Activated T-cell treated with anti-CD3 and anti-CD28 coated beads, Interleukin-2, amount 50 U/mL, for 72 hours (primary cell): ENCODE results near the gene PRICKLE3. TPM values are rescaled to one million over a fixed set of nuclear protein-coding genes. Genes with fewer than 3 reads are reported as not detected.

Experiments used
- ATAC-seq, 2 donors: fragments of 150-1000 bp; cut with Tn5 transposase; replicated peaks in 1 of 2; 2 replicates each; pipeline ENCODE4 v1.10.0; 2021; ENCODE audit warnings: moderate library complexity in 2 of 2, mild to moderate bottlenecking in 1 of 2
- DNase-seq, 2 donors: peaks; one replicate each; pipeline ENCODE4 v3.0.0; 2021 to 2022; ENCODE audit warnings: mixed read lengths in 1 of 2
- H3K27ac Mint-ChIP-seq: one replicate; pipeline ENCODE4 v1.8.0; 2022; ENCODE audit warnings: mild to moderate bottlenecking, moderate library complexity, mixed read lengths
- H3K27me3 Mint-ChIP-seq: one replicate; pipeline ENCODE4 v1.8.0; 2022; ENCODE audit warnings: low read depth, mixed read lengths
- H3K36me3 Mint-ChIP-seq, 2 donors: one replicate each; pipeline ENCODE4 v1.8.0; 2022; ENCODE audit warnings: mixed read lengths in 2 of 2, mild to moderate bottlenecking in 1 of 2; ENCODE audit not compliant: insufficient read depth in 2 of 2
- H3K4me1 Mint-ChIP-seq: one replicate; pipeline ENCODE4 v1.8.0; 2022; ENCODE audit warnings: low read depth, mixed read lengths
- H3K4me3 Mint-ChIP-seq, 2 donors: one replicate each; pipeline ENCODE4 v1.8.0; 2022; ENCODE audit warnings: mild to moderate bottlenecking in 2 of 2, mixed read lengths in 2 of 2, moderate library complexity in 2 of 2
- H3K9me3 Mint-ChIP-seq, 2 donors: one replicate each; pipeline ENCODE4 v1.8.0; 2022; ENCODE audit warnings: mixed read lengths in 2 of 2
- total RNA-seq, 2 donors: library from RNA; stranded (reverse); gene quantifications; one replicate each; pipeline ENCODE4 v1.2.3, GENCODE V29; 2022

Gene PRICKLE3, protein sequence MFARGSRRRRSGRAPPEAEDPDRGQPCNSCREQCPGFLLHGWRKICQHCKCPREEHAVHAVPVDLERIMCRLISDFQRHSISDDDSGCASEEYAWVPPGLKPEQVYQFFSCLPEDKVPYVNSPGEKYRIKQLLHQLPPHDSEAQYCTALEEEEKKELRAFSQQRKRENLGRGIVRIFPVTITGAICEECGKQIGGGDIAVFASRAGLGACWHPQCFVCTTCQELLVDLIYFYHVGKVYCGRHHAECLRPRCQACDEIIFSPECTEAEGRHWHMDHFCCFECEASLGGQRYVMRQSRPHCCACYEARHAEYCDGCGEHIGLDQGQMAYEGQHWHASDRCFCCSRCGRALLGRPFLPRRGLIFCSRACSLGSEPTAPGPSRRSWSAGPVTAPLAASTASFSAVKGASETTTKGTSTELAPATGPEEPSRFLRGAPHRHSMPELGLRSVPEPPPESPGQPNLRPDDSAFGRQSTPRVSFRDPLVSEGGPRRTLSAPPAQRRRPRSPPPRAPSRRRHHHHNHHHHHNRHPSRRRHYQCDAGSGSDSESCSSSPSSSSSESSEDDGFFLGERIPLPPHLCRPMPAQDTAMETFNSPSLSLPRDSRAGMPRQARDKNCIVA
- 10 to 100 TPM; 17.4 to 17.6 TPM for total RNA-seq

- Mint-ChIP-seq H3K36me3 (peaks cover 5 to 10% of the 10 kb centered on the region in 2 donors), H3K27ac (peak within 1 kb of the TSS; percentile 77), H3K4me3 (peak within 1 kb of the TSS; percentile 81 to 88), H3K4me1 (peaks cover 23% of the 10 kb centered on the region), H3K27me3 (peaks cover 9% of the 10 kb centered on the region), H3K9me3 (no peaks in the 10 kb centered on the region)
- peak; percentile 85 to 87 for DNase-seq
- ATAC-seq: peak; percentile 39 to 41
These were observed at the start of gene PRICKLE3 for GRCh38 chrX:49186125-49187027. PRICKLE3 (minus strand) TSS chrX:49186373; CDS start chrX:49186297, 76 bp downstream.

- no peaks in the 10 kb centered on the region for H3K9me3 Mint-ChIP-seq
- no peak overlapping the region for H3K27ac Mint-ChIP-seq
- no peaks in the 10 kb centered on the region for H3K36me3 Mint-ChIP-seq
- H3K4me1 Mint-ChIP-seq: peaks cover 25% of the 10 kb centered on the region
- DNase-seq: no peak
- no peaks in the 10 kb centered on the region for H3K27me3 Mint-ChIP-seq
- no peak for ATAC-seq
- H3K4me3 Mint-ChIP-seq: peak overlapping the region in 1 of 2 donors; percentile 3
These were observed 47.8 kb upstream of the PRICKLE3 start for GRCh38 chrX:49233887-49234555.

DNA sequence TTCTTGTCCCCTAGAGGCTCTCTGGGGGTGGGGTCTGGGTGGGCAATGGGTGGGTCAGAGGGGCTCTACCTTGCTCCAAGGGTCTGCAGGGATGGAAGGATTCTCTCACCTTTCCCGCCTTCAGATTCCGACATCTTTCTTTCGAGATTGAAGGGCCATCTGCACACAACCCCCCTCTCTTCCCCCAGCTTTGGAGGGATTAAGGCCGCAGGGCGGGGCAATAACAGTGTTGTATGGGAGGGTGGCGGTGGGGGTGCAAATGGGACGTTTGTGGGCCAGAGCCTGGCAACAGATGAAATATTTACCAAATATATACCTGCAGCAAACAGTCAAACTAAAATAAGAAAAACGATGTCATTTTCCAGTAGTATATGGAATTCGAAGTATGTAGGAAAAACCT, 47.0 kb upstream of the PRICKLE3 start, which contains the start of gene CACNA1F:
TSS of gene CACNA1F (minus strand) at position 165 of the 400 bp plus-strand sequence. CDS start at position 134, 31 bp downstream.
- Mint-ChIP-seq H3K36me3 (no peaks in the 10 kb centered on the region), H3K4me3 (peak within 1 kb of the TSS; percentile 3 to 16), H3K9me3 (no peaks in the 10 kb centered on the region), H3K27me3 (no peaks in the 10 kb centered on the region), H3K4me1 (peaks cover 25% of the 10 kb centered on the region), H3K27ac (no peak within 1 kb of the TSS)
- DNase-seq: no peak
- ATAC-seq: no peak

- no peak overlapping the region for H3K4me3 Mint-ChIP-seq
- no peaks in the 10 kb centered on the region for H3K9me3 Mint-ChIP-seq
- ATAC-seq (no peak), DNase-seq (no peak)
- peaks cover 25% of the 10 kb centered on the region for H3K4me1 Mint-ChIP-seq
- H3K27ac Mint-ChIP-seq: no peak overlapping the region
- H3K36me3 Mint-ChIP-seq: no peaks in the 10 kb centered on the region
- peaks cover 3% of the 10 kb centered on the region for H3K27me3 Mint-ChIP-seq
These were observed 46.4 kb upstream of the PRICKLE3 start for GRCh38 chrX:49232525-49232924.

DNA sequence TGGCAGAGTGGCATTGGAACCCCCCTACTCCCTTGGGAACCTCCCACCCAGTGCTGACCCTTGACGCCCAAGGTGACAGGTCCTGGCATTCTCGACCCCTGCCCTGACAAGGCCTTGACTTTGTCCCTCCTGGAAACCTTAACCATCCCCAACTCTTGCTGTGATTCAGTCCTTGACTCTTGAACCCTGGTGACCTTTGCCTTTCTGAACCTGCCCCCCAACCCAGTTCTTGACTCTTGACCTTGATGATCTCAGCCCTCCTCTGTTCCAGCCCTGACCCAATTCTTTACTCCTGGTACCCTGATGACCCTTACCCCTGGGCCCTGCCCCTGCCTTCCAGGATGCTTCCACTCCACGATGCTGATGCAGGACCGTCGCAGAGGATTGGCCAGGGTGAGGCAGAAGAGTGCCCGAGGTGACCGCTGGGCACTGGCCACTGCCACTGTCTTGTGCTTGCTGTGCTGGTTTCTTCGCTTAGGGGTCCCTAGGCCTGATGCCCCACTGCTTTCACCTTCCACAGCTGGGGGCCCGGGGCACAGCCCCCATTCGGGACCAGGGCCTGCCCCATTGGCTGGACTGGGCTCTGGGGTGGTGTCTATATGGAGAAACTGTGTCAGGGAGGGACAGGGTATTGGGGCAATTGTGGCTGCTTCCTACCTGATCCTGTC, 45.3 kb upstream of the PRICKLE3 start:
- DNase-seq (no peak), ATAC-seq (no peak)
- Mint-ChIP-seq H3K4me1 (peaks cover 15% of the 10 kb centered on the region), H3K27ac (peak overlapping the region; percentile 77), H3K4me3 (peak overlapping the region; percentile 78 to 79), H3K9me3 (no peaks in the 10 kb centered on the region), H3K36me3 (no peaks in the 10 kb centered on the region), H3K27me3 (peaks cover 7% of the 10 kb centered on the region)

DNA sequence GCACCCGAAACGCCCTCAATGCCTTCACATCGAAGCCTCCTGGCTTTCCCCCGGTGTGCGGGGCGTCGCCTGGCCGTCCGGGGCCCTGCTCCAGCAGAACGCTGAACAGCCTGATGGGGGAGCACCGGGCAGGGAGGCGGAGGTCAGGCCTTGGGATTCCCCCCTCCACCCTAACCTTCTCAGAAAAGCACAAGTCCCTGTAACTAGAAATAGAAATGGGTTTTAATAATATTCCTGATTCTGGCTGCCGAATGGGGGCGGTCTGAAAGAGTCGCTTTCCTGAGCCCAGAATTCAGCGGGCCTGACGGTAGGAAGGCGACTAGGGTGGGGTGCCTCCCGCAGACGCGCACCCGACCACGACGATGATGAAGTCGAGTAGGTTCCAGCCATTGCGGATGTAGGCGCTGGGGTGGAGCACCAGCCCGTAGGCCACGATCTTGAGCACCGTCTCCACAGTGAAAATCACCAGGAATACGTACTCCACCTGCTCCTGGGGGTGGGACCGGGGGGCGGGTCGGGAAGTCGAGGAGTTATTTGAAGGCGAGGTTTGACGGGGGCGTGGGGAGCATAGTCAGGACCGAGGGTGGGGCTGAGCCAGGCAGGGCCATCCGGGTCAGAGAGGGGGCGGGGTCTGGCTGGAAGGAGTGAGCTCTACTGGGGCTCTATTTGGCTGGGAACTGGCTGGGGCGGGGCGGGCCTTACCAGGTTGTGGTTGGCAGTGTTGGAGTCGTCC, 44.5 kb upstream of the PRICKLE3 start:
- peak overlapping the region; percentile 42 for H3K27ac Mint-ChIP-seq
- peaks cover 10% of the 10 kb centered on the region for H3K4me1 Mint-ChIP-seq
- ATAC-seq: peak; percentile 82 to 89
- H3K36me3 Mint-ChIP-seq: no peaks in the 10 kb centered on the region
- no peaks in the 10 kb centered on the region for H3K9me3 Mint-ChIP-seq
- H3K27me3 Mint-ChIP-seq: peaks cover 10% of the 10 kb centered on the region
- peak overlapping the region; percentile 78 to 79 for H3K4me3 Mint-ChIP-seq
- DNase-seq: peak; percentile 75 to 81

- Mint-ChIP-seq H3K27me3 (peaks cover 27% of the 10 kb centered on the region), H3K36me3 (no peaks in the 10 kb centered on the region), H3K4me1 (peaks cover 10% of the 10 kb centered on the region), H3K9me3 (no peaks in the 10 kb centered on the region), H3K27ac (no peak overlapping the region), H3K4me3 (no peak overlapping the region)
- DNase-seq: no peak
- ATAC-seq: no peak
These were observed 42.0 kb upstream of the PRICKLE3 start for GRCh38 chrX:49228185-49228584.

DNA sequence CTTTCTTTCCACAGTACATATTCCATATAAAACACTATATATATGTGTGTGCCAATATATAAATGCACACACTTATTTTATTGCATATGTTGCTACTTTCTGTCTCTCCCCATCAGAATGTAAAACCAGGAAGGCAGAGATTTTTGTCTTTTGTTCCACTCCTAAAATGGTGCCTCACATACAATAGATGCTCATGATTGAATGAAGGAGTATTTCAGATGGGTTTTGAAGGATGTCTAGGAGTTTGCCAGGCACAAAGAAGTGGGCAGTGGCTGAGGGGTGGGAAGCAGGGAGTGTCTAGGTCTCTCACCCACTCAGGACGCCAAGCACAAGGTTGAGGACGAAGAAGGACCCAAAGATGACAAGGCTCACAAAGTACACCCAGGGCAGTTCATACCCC, 41.6 kb upstream of the PRICKLE3 start:
- Mint-ChIP-seq H3K4me3 (no peak overlapping the region), H3K9me3 (no peaks in the 10 kb centered on the region), H3K36me3 (no peaks in the 10 kb centered on the region), H3K27me3 (peaks cover 27% of the 10 kb centered on the region), H3K4me1 (peaks cover 10% of the 10 kb centered on the region), H3K27ac (no peak overlapping the region)
- DNase-seq (no peak), ATAC-seq (no peak)

DNA sequence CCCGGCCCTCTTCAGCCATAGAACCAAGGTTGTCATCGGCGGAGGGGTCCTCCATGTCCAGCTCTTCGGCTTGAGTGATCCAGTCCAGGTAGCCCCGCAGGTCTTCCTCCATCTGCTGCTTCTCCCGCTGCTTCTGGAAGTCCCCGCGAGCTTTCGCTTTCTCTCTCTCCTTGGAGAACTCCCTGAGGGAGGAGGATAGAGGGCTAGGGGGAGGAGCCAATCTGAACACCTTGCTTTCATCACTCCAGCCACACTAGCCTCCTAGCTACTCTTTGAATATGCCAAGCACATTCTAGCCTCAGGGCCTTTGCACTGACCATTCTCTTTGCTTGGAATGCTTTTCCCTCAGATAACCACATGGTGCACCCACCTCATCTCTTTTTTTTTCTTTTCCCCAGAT, 40.8 kb upstream of the PRICKLE3 start:
- peaks cover 32% of the 10 kb centered on the region for H3K27me3 Mint-ChIP-seq
- ATAC-seq (no peak), DNase-seq (no peak)
- no peak overlapping the region for H3K27ac Mint-ChIP-seq
- H3K9me3 Mint-ChIP-seq: no peaks in the 10 kb centered on the region
- no peak overlapping the region for H3K4me3 Mint-ChIP-seq
- H3K36me3 Mint-ChIP-seq: no peaks in the 10 kb centered on the region
- H3K4me1 Mint-ChIP-seq: peaks cover 10% of the 10 kb centered on the region

DNA sequence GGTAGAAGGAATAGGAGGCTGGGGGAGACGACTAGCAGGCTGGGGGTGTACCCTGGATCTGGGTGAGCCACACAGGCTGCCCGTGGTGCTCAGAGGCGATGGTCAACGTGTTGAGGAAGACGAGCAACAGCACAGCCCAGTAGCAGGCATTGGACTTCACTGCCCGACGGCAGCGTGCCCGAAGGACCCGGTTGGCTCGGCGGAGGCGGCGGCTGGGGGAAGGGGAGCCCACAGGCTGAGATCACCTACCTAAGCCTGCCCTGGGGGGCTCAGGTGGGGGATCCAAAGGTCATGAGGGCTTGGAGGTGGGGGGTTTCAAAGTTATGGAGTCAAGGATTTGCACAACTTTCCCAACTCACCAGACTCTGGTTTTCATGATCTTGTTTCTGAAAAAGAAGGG, 39.7 kb upstream of the PRICKLE3 start:
- DNase-seq (no peak), ATAC-seq (no peak)
- no peak overlapping the region for H3K27ac Mint-ChIP-seq
- H3K4me3 Mint-ChIP-seq: no peak overlapping the region
- H3K36me3 Mint-ChIP-seq: no peaks in the 10 kb centered on the region
- H3K9me3 Mint-ChIP-seq: no peaks in the 10 kb centered on the region
- peaks cover under 1% of the 10 kb centered on the region for H3K4me1 Mint-ChIP-seq
- H3K27me3 Mint-ChIP-seq: peaks cover 32% of the 10 kb centered on the region

DNA sequence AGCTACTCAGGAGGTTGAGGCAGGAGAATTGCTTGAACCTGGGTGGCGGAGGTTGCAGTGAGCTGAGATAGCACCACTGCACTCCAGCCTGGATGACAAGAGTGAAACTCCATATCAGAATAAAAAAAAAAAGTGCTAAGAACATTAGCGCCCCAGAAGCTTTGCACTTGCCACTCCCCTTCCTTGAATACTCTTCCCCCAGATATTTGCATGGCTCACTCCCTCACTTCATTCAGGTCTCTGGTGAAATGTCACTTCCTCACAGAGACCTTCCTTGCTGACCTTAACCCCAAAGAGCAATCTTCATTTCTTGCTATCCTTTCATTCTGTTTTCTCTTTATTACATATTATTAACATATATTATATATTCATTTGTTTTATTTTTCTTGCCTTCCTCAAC, 35.7 kb upstream of the PRICKLE3 start:
- DNase-seq (no peak), ATAC-seq (no peak)
- Mint-ChIP-seq H3K27me3 (peaks cover 24% of the 10 kb centered on the region), H3K27ac (no peak overlapping the region), H3K9me3 (no peaks in the 10 kb centered on the region), H3K4me1 (no peaks in the 10 kb centered on the region), H3K4me3 (no peak overlapping the region), H3K36me3 (no peaks in the 10 kb centered on the region)
